ENCODE results near the gene PHACTR3.

PHACTR3 gene

GRCh38 chr20:59808729-59809381 lies 204.5 kb downstream of the PHACTR3 start:
- no peak for DNase-seq

- DNase-seq = no peak
These were observed 205.5 kb downstream of the PHACTR3 start for GRCh38 chr20:59809630-59810448.

GRCh38 chr20:59810449-59811187 lies 206.3 kb downstream of the PHACTR3 start:
- no peak for DNase-seq

- DNase-seq = no peak
These were observed 207.4 kb downstream of the PHACTR3 start for GRCh38 chr20:59811681-59812171.

GRCh38 chr20:59812286-59813125 lies 208.2 kb downstream of the PHACTR3 start:
- DNase-seq = no peak

GRCh38 chr20:59813126-59813947 lies 209.0 kb downstream of the PHACTR3 start:
- DNase-seq = no peak

- no peak for DNase-seq
These were observed 209.9 kb downstream of the PHACTR3 start for GRCh38 chr20:59813948-59814839.

- DNase-seq = no peak
These were observed 210.6 kb downstream of the PHACTR3 start for GRCh38 chr20:59814840-59815340.

GRCh38 chr20:59816146-59816738 lies 211.9 kb downstream of the PHACTR3 start:
- no peak for DNase-seq

GRCh38 chr20:59817406-59817805 lies 213.1 kb downstream of the PHACTR3 start:
- DNase-seq = no peak

GRCh38 chr20:59817846-59818615 lies 213.7 kb downstream of the PHACTR3 start:
- DNase-seq = no peak

- DNase-seq = no peak
These were observed 214.6 kb downstream of the PHACTR3 start for GRCh38 chr20:59818911-59819310.

GRCh38 chr20:59819496-59820203 lies 215.3 kb downstream of the PHACTR3 start:
- no peak for DNase-seq

- no peak for DNase-seq
These were observed 216.1 kb downstream of the PHACTR3 start for GRCh38 chr20:59820204-59821041.

- DNase-seq = no peak
These were observed 216.9 kb downstream of the PHACTR3 start for GRCh38 chr20:59821201-59821600.

GRCh38 chr20:59821788-59822187 lies 217.4 kb downstream of the PHACTR3 start:
- DNase-seq = no peak

GRCh38 chr20:59822291-59823029 lies 218.1 kb downstream of the PHACTR3 start:
- no peak for DNase-seq
